HepG2 (cell line): Measurements from ENCODE around the gene TSPYL2. TPM values are rescaled to one million over a fixed set of nuclear protein-coding genes. Genes with fewer than 3 reads are reported as not detected.
A peak's percentile ranks its signal among the peaks of the same experiment; 100 is the strongest.

Experiments
- ATAC-seq: fragments of 200-7000 bp; cut with Tn5 transposase; 3 replicates; pipeline ENCODE4 v1.9.1; 2020; ENCODE audit warnings: mild to moderate bottlenecking, moderate library complexity
- BruUV-seq: library from RNA; stranded (reverse); fragments of 400-500 nt; replicated peaks from 2 replicates; lab custom pipeline; 2021; lab: Mats Ljungman, UMichigan
- CTCF ChIA-PET: fragments of 300-600 bp; formaldehyde crosslinking; extraction: SDS; loops from one replicate; lab custom pipeline; 2021; ENCODE audit warnings: low total read pairs, inconsistent platforms, low intra/inter-chr PET ratio; lab: Yijun Ruan, JAX
- POLR2A ChIA-PET: fragments of 350-600 bp; sonication (Branson Sonifier 250); formaldehyde crosslinking; loops from one replicate; lab custom pipeline; 2020; ENCODE audit warnings: antibody characterized with exemption, inconsistent platforms; lab: Yijun Ruan, JAX
- DNase-seq: peaks from one replicate; pipeline ENCODE4 v3.0.0-alpha.2; 2015; ENCODE audit warnings: low spot score
- FAIRE-seq: peaks from 3 replicates; lab custom pipeline; 2011; peaks lifted over from hg19 to GRCh38; lab: Jason Lieb, UNC
- H2AFZ ChIP-seq: one replicate; pipeline ENCODE4 v1.6.1; 2011; ENCODE audit warnings: low read length, inconsistent platforms
- H3K27ac ChIP-seq: fragments of 300-600 bp; 3 replicates; pipeline ENCODE4 v1.8.0; 2011; ENCODE audit warnings: mixed run types, mild to moderate bottlenecking, mixed read lengths, low read length, inconsistent platforms; ENCODE audit not compliant: insufficient read depth; ENCODE audit errors: extremely low read length
- H3K27me3 ChIP-seq, 2 experiments: fragments of 200-600 bp in 1 of 2; 2 replicates in 1 of 2; 3 replicates in 1 of 2; pipeline versions ENCODE4 v1.6.0 to v1.8.0; 2011; ENCODE audit warnings: low read length in 2 of 2, mild to moderate bottlenecking in 2 of 2, moderate library complexity in 2 of 2, inconsistent platforms in 1 of 2; ENCODE audit not compliant: insufficient read depth in 2 of 2, control insufficient read depth in 1 of 2
- H3K36me3 ChIP-seq, 2 experiments: fragments of 200-600 bp in 1 of 2; replicated peaks in 1 of 2; 2 replicates in 1 of 2; 3 replicates in 1 of 2; pipeline versions ENCODE4 v1.5.1 to v1.8.0; 2011; ENCODE audit warnings: low read length in 2 of 2, inconsistent platforms in 1 of 2; ENCODE audit not compliant: insufficient read depth in 2 of 2, control insufficient read depth in 1 of 2
- H3K4me1 ChIP-seq: 2 replicates; pipeline ENCODE4 v1.5.1; 2012; ENCODE audit warnings: low read length, inconsistent platforms; ENCODE audit not compliant: insufficient read depth
- H3K4me2 ChIP-seq: 2 replicates; pipeline ENCODE4 v1.6.0; 2011; ENCODE audit warnings: low read depth, low read length, inconsistent platforms
- H3K4me3 ChIP-seq, 3 experiments: fragments of 200-600 bp in 1 of 3; sonication (generic), shearing (Covaris generic) in 1 of 3; replicated peaks in 1 of 3; 2 replicates each; pipeline ENCODE4 v1.5.1; 2011 to 2016; ENCODE audit warnings: low read length in 3 of 3, inconsistent platforms in 2 of 3, low read depth in 2 of 3, mild to moderate bottlenecking in 2 of 3, control low read depth in 1 of 3, mixed read lengths in 1 of 3; ENCODE audit not compliant: insufficient read depth in 1 of 3
- H3K79me2 ChIP-seq: one replicate; pipeline ENCODE4 v1.6.1; 2011; ENCODE audit warnings: low read length, inconsistent platforms; ENCODE audit not compliant: insufficient read depth
- H3K9ac ChIP-seq: 2 replicates; pipeline ENCODE4 v1.6.0; 2011; ENCODE audit warnings: mild to moderate bottlenecking, low read depth, low read length, inconsistent platforms; ENCODE audit not compliant: insufficient read depth
- H3K9me3 ChIP-seq: 2 replicates; pipeline ENCODE4 v1.5.1; 2012; ENCODE audit warnings: mild to moderate bottlenecking, low read length
- H4K20me1 ChIP-seq: 2 replicates; pipeline ENCODE4 v1.6.0; 2011; ENCODE audit warnings: inconsistent platforms, mild to moderate bottlenecking, low read length, moderate library complexity; ENCODE audit not compliant: insufficient read depth
- RBAK ChIP-seq: sonication (generic); formaldehyde crosslinking; IDR thresholded peaks from 2 replicates; pipeline ENCODE4 v1.5.1; 2020; ENCODE audit warnings: mild to moderate bottlenecking, missing genetic modification reagents
- U2AF1 ChIP-seq: fragments of 200-400 bp; formaldehyde crosslinking; optimal IDR thresholded peaks from 2 replicates; pipeline ENCODE3; 2017; ENCODE audit warnings: mild to moderate bottlenecking, low read depth, low read length
- ZNF234 ChIP-seq: sonication (generic); formaldehyde crosslinking; conservative IDR thresholded peaks from 2 replicates; pipeline ENCODE4 v1.5.1; 2020; ENCODE audit warnings: mild to moderate bottlenecking, missing genetic modification reagents
- ZNF362 ChIP-seq: sonication (generic); formaldehyde crosslinking; IDR thresholded peaks from 2 replicates; pipeline ENCODE4 v1.4.0; 2020; ENCODE audit warnings: missing genetic modification reagents, mild to moderate bottlenecking, borderline replicate concordance
- ZNF710 ChIP-seq: sonication (generic); formaldehyde crosslinking; IDR thresholded peaks from 2 replicates; pipeline ENCODE4 v1.5.0; 2020; ENCODE audit warnings: mild to moderate bottlenecking, missing genetic modification reagents, borderline replicate concordance
- WGBS: methylation state at CpG from one replicate; pipeline ENCODE4 v1.1.6; 2017; ENCODE audit warnings: low lambda C conversion rate; 5-methylcytosine and 5-hydroxymethylcytosine counted together
- in situ Hi-C: cut with HindIII; loops from 2 replicates; pipeline ENCODE4 v1.10.0; 2017; ENCODE audit warnings: low pct_unique_long_range_greater_than_20kb; ENCODE audit not compliant: extremely low pct_ligation_motif_present
- intact Hi-C: fragments of 100-400 bp; cut with micrococcal nuclease; formaldehyde crosslinking; loops from one replicate; pipeline ENCODE4 v1.10.0; 2022; ENCODE audit not compliant: unreplicated experiment
- polyA plus RNA-seq, 8 experiments: library from polyadenylated mRNA; depleted of rRNA in 3 of 8; stranded (reverse) in 7 of 8; unstranded in 1 of 8; fragments of >200 nt; fragmentation: Illumina TruSeq in 4 of 8; extraction: Trizol in 4 of 8; gene quantifications; 2 replicates each; pipeline versions ENCODE4 v1.2.1 to v1.2.3, GENCODE V29; 2011 to 2016; ENCODE audit warnings: low read depth in 4 of 8, missing spikeins in 1 of 8, mixed read lengths in 1 of 8; ENCODE audit not compliant: insufficient read depth in 1 of 8
- total RNA-seq, 5 experiments: library from RNA; depleted of rRNA; stranded (reverse); fragments of >200 nt; fragmentation: Illumina TruSeq; extraction: Trizol; gene quantifications; 2 replicates each; pipeline ENCODE4 v1.2.3, GENCODE V29; 2016; ENCODE audit warnings: low read depth in 1 of 5

Gene TSPYL2
- total and polyA plus RNA-seq, 2 of the 13 experiments (the other 11 are each of a cell fraction or from before 2014, with no cell fraction given), result 10.1 to 15.5 TPM

- DNase-seq (no peak), ATAC-seq (peak; percentile 28), FAIRE-seq (no peak)
- Histone ChIP-seq H3K27ac (no peak overlapping the region), H3K9ac (no peak overlapping the region), H2AFZ (peak overlapping the region; percentile 6), H3K4me2 (peak overlapping the region; percentile 83), H3K36me3 (no peaks in the 10 kb centered on the region), H3K9me3 (no peaks in the 10 kb centered on the region), H3K4me1 (no peaks in the 10 kb centered on the region), H3K79me2 (no peaks in the 10 kb centered on the region), H3K27me3 (no peaks in the 10 kb centered on the region), H4K20me1 (no peaks in the 10 kb centered on the region), H3K4me3 (peak overlapping the region; percentile 30 to 55 (median 51); a peak in 4 of 6 replicates)
- POLR2A ChIA-PET, result interaction anchor here (0.7 to 1.5 kb wide), 3 partner anchors 9 to 888 kb away, joined by 3 to 4 read pairs (median 4); partner anchors contain the start of gene TSPYL2
- CTCF ChIA-PET, result interaction anchor here (0.9 to 1.8 kb wide), 2 partner anchors 17 to 20 kb away, joined by 4 to 10 read pairs; no protein-coding TSS in a partner anchor
- no TSS peak for BruUV-seq
- intact Hi-C loops, result no loop called here
- peak; percentile 75; the same call in 1 of the 2 replicates for TF ChIP-seq ZNF710 (CRISPR knock-in tag)
- no peak for TF ChIP-seq U2AF1
- TF ChIP-seq ZNF234 (CRISPR knock-in tag), result no peak
- WGBS, result 0% methylated on average over 3 of the region's 9 CpGs
- in situ Hi-C loops, result no loop called here
These were observed 9.6 kb upstream of the TSPYL2 start for GRCh38 chrX:53072418-53073114.

- 0% methylated on average over 3 of the region's 6 CpGs for WGBS
- in situ Hi-C loops, result no loop called here
- H3K4me2 ChIP-seq, result peak overlapping the region; percentile 83
These were observed 9.0 kb upstream of the TSPYL2 start for GRCh38 chrX:53073115-53073586.

More at GRCh38 chrX:53073115-53073586, 9.0 kb upstream of the TSPYL2 start:
- POLR2A ChIA-PET, result interaction anchor here (1.5 kb wide), 1 partner anchor 9 kb away, joined by 4 read pairs; the partner anchor contains the start of gene TSPYL2
- peak; percentile 50; the same call in 1 of the 2 replicates for TF ChIP-seq ZNF362 (CRISPR knock-in tag)
- TF ChIP-seq RBAK, result no peak
- H3K79me2 ChIP-seq, result no peaks in the 10 kb centered on the region
- H4K20me1 ChIP-seq, result no peaks in the 10 kb centered on the region
- CTCF ChIA-PET, result no interaction called here
- H2AFZ ChIP-seq, result no peak overlapping the region
- no peaks in the 10 kb centered on the region for H3K36me3 ChIP-seq
- H3K27ac ChIP-seq, result no peak overlapping the region
- H3K4me3 ChIP-seq, result peak overlapping the region; percentile 30 to 55 (median 51); a peak in 5 of 6 replicates
- no peaks in the 10 kb centered on the region for H3K4me1 ChIP-seq
- no TSS peak for BruUV-seq
- no peaks in the 10 kb centered on the region for H3K9me3 ChIP-seq
- no peaks in the 10 kb centered on the region for H3K27me3 ChIP-seq
- no peak overlapping the region for H3K9ac ChIP-seq
- ATAC-seq (peak; percentile 64), FAIRE-seq (no peak), DNase-seq (no peak)
- intact Hi-C loops, result no loop called here
